Thyroid gland (tissue), 4 donors: ENCODE data around the gene ST6GALNAC4.

Experiments
- CTCF ChIP-seq, 6 experiments: fragments of 200-600 bp in 3 of 6; fragments of 450-650 bp in 3 of 6; sonication (generic) in 3 of 6; IDR thresholded peaks; one replicate each; pipeline ENCODE4 v1.5.1; 2016 to 2019; ENCODE audit warnings: antibody characterized with exemption in 6 of 6, mild to moderate bottlenecking in 2 of 6, inconsistent platforms in 1 of 6, moderate library complexity in 1 of 6
- POLR2A ChIP-seq, 2 donors: fragments of 450-650 bp; IDR thresholded peaks; one replicate each; pipeline ENCODE4 v1.6.1; 2017; ENCODE audit warnings: antibody characterized with exemption in 2 of 2, mild to moderate bottlenecking in 2 of 2, moderate library complexity in 1 of 2

GRCh38 chr9:127898433-127899127, 18.3 kb downstream of the ST6GALNAC4 start:
- TF ChIP-seq CTCF (IDR thresholded peaks at IDR 0.05), result no peak
- TF ChIP-seq POLR2A (IDR thresholded peaks at IDR 0.05), result no peak
